ENCODE results near the gene HS1BP3.

Gene HS1BP3

GRCh38 chr2:20647211-20647610 is 3.7 kb downstream of the HS1BP3 start:
- Mint-ChIP-seq H3K4me3 (no peak overlapping the region), H3K9me3 (no peaks in the 10 kb centered on the region), H3K27ac (no peak overlapping the region), H3K36me3 (ENCODE audit: low read depth) (peaks cover 9% of the 10 kb centered on the region), H3K4me1 (peaks cover 27% of the 10 kb centered on the region), H3K27me3 (ENCODE audit: low read depth) (peaks cover 9% of the 10 kb centered on the region)
- no peak for TF ChIP-seq CTCF (IDR thresholded peaks at IDR 0.05; ENCODE audit: unreplicated experiment in 3 of 3)

DNA sequence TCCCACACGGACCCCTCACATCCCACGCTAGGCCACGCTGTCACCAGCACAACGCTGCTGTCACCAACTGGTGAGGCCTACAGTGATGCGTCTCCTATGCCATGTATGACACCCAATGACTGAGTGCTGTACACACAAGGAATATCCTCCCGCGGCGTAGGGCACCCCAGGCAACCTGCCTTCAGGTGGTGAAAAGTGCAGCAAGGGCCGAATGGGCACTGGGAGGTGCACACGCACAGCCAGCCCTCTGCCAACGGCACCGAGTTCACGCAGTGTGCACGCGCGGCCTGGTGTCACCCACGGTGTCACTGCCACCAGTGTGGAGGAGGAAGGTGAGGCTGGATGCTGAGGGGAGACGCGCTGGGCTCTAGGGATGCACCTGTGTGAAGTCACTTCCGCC is 4.5 kb downstream of the HS1BP3 start:
- no peak overlapping the region for H3K4me3 Mint-ChIP-seq
- H3K27ac Mint-ChIP-seq: no peak overlapping the region
- peaks cover 27% of the 10 kb centered on the region for H3K4me1 Mint-ChIP-seq
- H3K9me3 Mint-ChIP-seq: no peaks in the 10 kb centered on the region
- no peak for TF ChIP-seq CTCF (IDR thresholded peaks at IDR 0.05; ENCODE audit: unreplicated experiment in 3 of 3)
- peaks cover 3% of the 10 kb centered on the region for H3K27me3 Mint-ChIP-seq (ENCODE audit: low read depth)
- H3K36me3 Mint-ChIP-seq (ENCODE audit: low read depth): peaks cover 9% of the 10 kb centered on the region

DNA sequence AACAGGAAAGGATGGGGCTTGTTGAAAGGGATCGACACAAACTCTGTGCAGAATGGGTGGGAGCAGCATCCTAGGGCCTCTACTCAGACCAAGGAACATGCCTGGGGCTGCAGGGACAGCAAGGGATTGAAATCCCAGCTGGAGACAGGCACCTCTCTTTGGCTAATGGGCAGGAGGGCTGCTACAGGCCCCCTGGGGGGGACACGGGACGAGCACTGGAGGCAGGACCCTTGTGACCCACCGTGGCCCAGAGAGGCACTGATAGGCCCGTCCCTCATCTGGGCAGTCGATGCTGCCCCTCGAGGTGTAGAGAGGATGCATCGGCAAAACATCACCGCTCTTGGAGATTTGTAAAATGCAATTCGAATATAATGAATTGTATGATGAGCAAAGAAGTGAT is 5.1 kb downstream of the HS1BP3 start:
- H3K27me3 Mint-ChIP-seq (ENCODE audit: low read depth): peaks cover 3% of the 10 kb centered on the region
- no peaks in the 10 kb centered on the region for H3K9me3 Mint-ChIP-seq
- no peak overlapping the region for H3K4me3 Mint-ChIP-seq
- no peak for TF ChIP-seq CTCF (IDR thresholded peaks at IDR 0.05; ENCODE audit: unreplicated experiment in 3 of 3)
- no peak overlapping the region for H3K27ac Mint-ChIP-seq
- peaks cover 27% of the 10 kb centered on the region for H3K4me1 Mint-ChIP-seq
- H3K36me3 Mint-ChIP-seq (ENCODE audit: low read depth): peaks cover 9% of the 10 kb centered on the region

GRCh38 chr2:20645301-20645701 is 5.6 kb downstream of the HS1BP3 start:
- Mint-ChIP-seq H3K4me1 (peaks cover 24% of the 10 kb centered on the region), H3K27ac (no peak overlapping the region), H3K9me3 (no peaks in the 10 kb centered on the region), H3K27me3 (ENCODE audit: low read depth) (peaks cover 3% of the 10 kb centered on the region), H3K36me3 (ENCODE audit: low read depth) (peaks cover 9% of the 10 kb centered on the region), H3K4me3 (no peak overlapping the region)
- TF ChIP-seq CTCF (IDR thresholded peaks at IDR 0.05; ENCODE audit: unreplicated experiment in 3 of 3): no peak

GRCh38 chr2:20643826-20644225 is 7.1 kb downstream of the HS1BP3 start:
- Mint-ChIP-seq H3K36me3 (ENCODE audit: low read depth) (peaks cover 14% of the 10 kb centered on the region), H3K4me3 (no peak overlapping the region), H3K9me3 (no peaks in the 10 kb centered on the region), H3K4me1 (peaks cover 11% of the 10 kb centered on the region), H3K27me3 (ENCODE audit: low read depth) (peaks cover 6% of the 10 kb centered on the region), H3K27ac (no peak overlapping the region)
- no peak for TF ChIP-seq CTCF (IDR thresholded peaks at IDR 0.05; ENCODE audit: unreplicated experiment in 3 of 3)

GRCh38 chr2:20643060-20643459 is 7.8 kb downstream of the HS1BP3 start:
- Mint-ChIP-seq H3K4me3 (no peak overlapping the region), H3K4me1 (peaks cover 4% of the 10 kb centered on the region), H3K27ac (no peak overlapping the region), H3K9me3 (no peaks in the 10 kb centered on the region), H3K36me3 (ENCODE audit: low read depth) (peaks cover 14% of the 10 kb centered on the region), H3K27me3 (ENCODE audit: low read depth) (peaks cover 8% of the 10 kb centered on the region)
- TF ChIP-seq CTCF (IDR thresholded peaks at IDR 0.05; ENCODE audit: unreplicated experiment in 3 of 3): no peak

Measured in nephron (organoid).